Measurements from ENCODE around the gene KIF1B.

DNA sequence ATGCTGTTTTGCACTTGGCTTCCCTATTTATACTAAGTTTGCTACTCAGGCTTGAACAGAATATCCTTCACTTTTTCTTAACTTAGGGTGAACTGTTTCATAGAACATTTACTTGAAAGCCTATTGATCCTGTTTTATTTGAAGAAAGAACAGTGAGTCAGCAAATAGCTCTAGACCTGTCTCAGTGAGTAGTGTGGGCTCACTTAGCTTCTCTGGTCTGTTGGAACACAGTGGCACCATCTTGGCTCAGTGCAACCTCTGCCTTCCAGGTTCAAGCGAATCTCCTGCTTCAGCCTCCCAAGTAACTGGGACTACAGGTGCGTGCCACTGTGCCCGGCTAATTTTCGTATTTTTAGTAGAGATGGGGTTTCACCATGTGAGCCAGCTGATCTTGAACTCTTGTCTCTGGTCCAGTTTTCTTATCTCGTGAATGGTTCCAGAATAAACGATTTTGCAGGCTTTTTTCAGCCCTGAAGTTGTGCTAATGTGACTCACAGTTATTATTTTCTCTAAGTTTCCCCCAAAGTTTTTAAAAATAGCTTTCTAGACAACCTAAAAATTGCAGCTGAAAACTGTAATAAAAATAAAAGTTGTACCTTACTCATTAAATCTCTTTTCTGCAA lies 76.8 kb downstream of the KIF1B start:
- TF ChIP-seq, protein P1, sequence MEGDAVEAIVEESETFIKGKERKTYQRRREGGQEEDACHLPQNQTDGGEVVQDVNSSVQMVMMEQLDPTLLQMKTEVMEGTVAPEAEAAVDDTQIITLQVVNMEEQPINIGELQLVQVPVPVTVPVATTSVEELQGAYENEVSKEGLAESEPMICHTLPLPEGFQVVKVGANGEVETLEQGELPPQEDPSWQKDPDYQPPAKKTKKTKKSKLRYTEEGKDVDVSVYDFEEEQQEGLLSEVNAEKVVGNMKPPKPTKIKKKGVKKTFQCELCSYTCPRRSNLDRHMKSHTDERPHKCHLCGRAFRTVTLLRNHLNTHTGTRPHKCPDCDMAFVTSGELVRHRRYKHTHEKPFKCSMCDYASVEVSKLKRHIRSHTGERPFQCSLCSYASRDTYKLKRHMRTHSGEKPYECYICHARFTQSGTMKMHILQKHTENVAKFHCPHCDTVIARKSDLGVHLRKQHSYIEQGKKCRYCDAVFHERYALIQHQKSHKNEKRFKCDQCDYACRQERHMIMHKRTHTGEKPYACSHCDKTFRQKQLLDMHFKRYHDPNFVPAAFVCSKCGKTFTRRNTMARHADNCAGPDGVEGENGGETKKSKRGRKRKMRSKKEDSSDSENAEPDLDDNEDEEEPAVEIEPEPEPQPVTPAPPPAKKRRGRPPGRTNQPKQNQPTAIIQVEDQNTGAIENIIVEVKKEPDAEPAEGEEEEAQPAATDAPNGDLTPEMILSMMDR (IDR thresholded peaks at IDR 0.05): no peak
- no peak for TF ChIP-seq POLR2A (IDR thresholded peaks at IDR 0.05)

Measured in Peyer's patch (tissue), 4 donors.